DOHH2 (cell line): ENCODE measurements around the gene PRRG1.

Experiments used
- H3F3A ChIP-seq: fragments of 200-600 bp; sonication (generic), shearing (Covaris generic); 2 replicates; pipeline ENCODE4 v1.6.0; 2016; ENCODE audit warnings: antibody characterized with exemption, mild to moderate bottlenecking; ENCODE audit not compliant: control insufficient read depth, insufficient read depth
- H3K27ac ChIP-seq: fragments of 200-600 bp; sonication (generic); 2 replicates; pipeline ENCODE4 v1.5.1; 2014; ENCODE audit warnings: low read depth, mild to moderate bottlenecking, low read length, moderate library complexity
- H3K27me3 ChIP-seq: fragments of 200-600 bp; sonication (generic); 2 replicates; pipeline ENCODE4 v1.6.1; 2014; ENCODE audit warnings: mild to moderate bottlenecking, low read length, mixed read lengths; ENCODE audit not compliant: control insufficient read depth
- H3K36me3 ChIP-seq: fragments of 200-600 bp; sonication (generic); 2 replicates; pipeline ENCODE4 v1.6.1; 2014; ENCODE audit warnings: mild to moderate bottlenecking, low read length, moderate library complexity, mixed read lengths; ENCODE audit not compliant: control insufficient read depth
- H3K4me1 ChIP-seq: fragments of 200-600 bp; sonication (generic); 2 replicates; pipeline ENCODE4 v1.6.1; 2014; ENCODE audit warnings: mild to moderate bottlenecking, low read length, mixed read lengths; ENCODE audit not compliant: control insufficient read depth
- H3K4me2 ChIP-seq: fragments of 200-600 bp; sonication (generic); 2 replicates; pipeline ENCODE4 v1.6.0; 2014; ENCODE audit warnings: mild to moderate bottlenecking, low read length, moderate library complexity
- H3K4me3 ChIP-seq: fragments of 200-600 bp; sonication (generic); 2 replicates; pipeline ENCODE4 v1.5.1; 2014; ENCODE audit warnings: mild to moderate bottlenecking, low read length, mixed read lengths
- H3K79me2 ChIP-seq: fragments of 200-600 bp; sonication (generic); 2 replicates; pipeline ENCODE4 v1.6.1; 2014; ENCODE audit warnings: mild to moderate bottlenecking, low read length, mixed read lengths; ENCODE audit not compliant: control insufficient read depth
- H3K9me2 ChIP-seq: fragments of 200-600 bp; sonication (generic); replicated peaks from 2 replicates; pipeline ENCODE4 v1.6.1; 2014; ENCODE audit warnings: mild to moderate bottlenecking, low read length, mixed read lengths; ENCODE audit not compliant: control insufficient read depth
- H3K9me3 ChIP-seq: fragments of 200-600 bp; sonication (generic); 2 replicates; pipeline ENCODE4 v1.6.1; 2014; ENCODE audit warnings: antibody characterized with exemption, low read length, mixed read lengths; ENCODE audit not compliant: control insufficient read depth, insufficient read depth
- H4K20me1 ChIP-seq: fragments of 200-600 bp; sonication (generic); 2 replicates; pipeline ENCODE4 v1.6.0; 2014; ENCODE audit warnings: low read depth, mild to moderate bottlenecking, antibody characterized with exemption, low read length, moderate library complexity; ENCODE audit not compliant: control insufficient read depth, insufficient read depth
- CTCF ChIP-seq: fragments of 200-600 bp; sonication (generic); IDR thresholded peaks from one replicate; pipeline ENCODE4 v1.5.1; 2014; ENCODE audit warnings: antibody characterized with exemption, mild to moderate bottlenecking, low read depth, low read length; ENCODE audit not compliant: poor library complexity, severe bottlenecking
- EZH2phosphoT487 ChIP-seq: fragments of 200-600 bp; sonication (generic); IDR thresholded peaks from 2 replicates; pipeline ENCODE4 v1.6.1; 2017; ENCODE audit warnings: borderline replicate concordance, mild to moderate bottlenecking, antibody characterized with exemption, low read length, moderate library complexity, mixed read lengths

The PRRG1 gene

GRCh38 chrX:37347420-37347819 is 1.7 kb upstream of the PRRG1 start:
- Histone ChIP-seq H3K4me2 (no peak overlapping the region), H3K4me3 (no peak overlapping the region)

GRCh38 chrX:37348231-37348970 is 763 bp upstream of the PRRG1 start:
- TF ChIP-seq CTCF (no peak), EZH2phosphoT487 (no peak)

More at GRCh38 chrX:37347420-37347819, 1.7 kb upstream of the PRRG1 start:
- Histone ChIP-seq H3K36me3 (no peaks in the 10 kb centered on the region), H3K27me3 (no peaks in the 10 kb centered on the region), H4K20me1 (no peaks in the 10 kb centered on the region), H3K79me2 (no peaks in the 10 kb centered on the region), H3F3A (no peaks in the 10 kb centered on the region), H3K27ac (no peak overlapping the region), H3K9me3 (no peaks in the 10 kb centered on the region), H3K9me2 (no peaks in the 10 kb centered on the region), H3K4me1 (no peaks in the 10 kb centered on the region)
- TF ChIP-seq CTCF, result no peak
- no peak for TF ChIP-seq EZH2phosphoT487

GRCh38 chrX:37348971-37349220 is 268 bp upstream of the PRRG1 start:
- H3K27ac ChIP-seq, result no peak overlapping the region

More at GRCh38 chrX:37348231-37348970, 763 bp upstream of the PRRG1 start:
- no peaks in the 10 kb centered on the region for H3K36me3 ChIP-seq
- H3K4me3 ChIP-seq, result no peak overlapping the region
- no peak overlapping the region for H3K4me2 ChIP-seq
- H3K27me3 ChIP-seq, result no peaks in the 10 kb centered on the region
- no peaks in the 10 kb centered on the region for H3K9me3 ChIP-seq
- H3F3A ChIP-seq, result no peaks in the 10 kb centered on the region
- no peaks in the 10 kb centered on the region for H4K20me1 ChIP-seq
- H3K79me2 ChIP-seq, result no peaks in the 10 kb centered on the region
- no peaks in the 10 kb centered on the region for H3K9me2 ChIP-seq
- no peak overlapping the region for H3K27ac ChIP-seq
- no peaks in the 10 kb centered on the region for H3K4me1 ChIP-seq

More at GRCh38 chrX:37348971-37349220, 268 bp upstream of the PRRG1 start:
- Histone ChIP-seq H3K4me3 (no peak overlapping the region), H3K9me2 (no peaks in the 10 kb centered on the region), H3K27me3 (no peaks in the 10 kb centered on the region), H3K36me3 (no peaks in the 10 kb centered on the region), H3K9me3 (no peaks in the 10 kb centered on the region), H3F3A (no peaks in the 10 kb centered on the region), H3K4me2 (no peak overlapping the region), H3K4me1 (no peaks in the 10 kb centered on the region), H4K20me1 (no peaks in the 10 kb centered on the region), H3K79me2 (no peaks in the 10 kb centered on the region)
- TF ChIP-seq CTCF (no peak), EZH2phosphoT487 (no peak)
